Measurements from ENCODE around the gene TMEM125.

TMEM125 gene

GRCh38 chr1:43304771-43305300 is 35.1 kb downstream of the TMEM125 start:
- no peak overlapping the region for H3K4me3 ChIP-seq (ENCODE audit: low read depth, low read length)
- no peaks in the 10 kb centered on the region for H3K27me3 ChIP-seq
- no peaks in the 10 kb centered on the region for H3K4me1 ChIP-seq
- no peaks in the 10 kb centered on the region for H3K36me3 ChIP-seq
- no peak for TF ChIP-seq CTCF (IDR thresholded peaks at IDR 0.05; ENCODE audit: low read depth, low read length)
- no peaks in the 10 kb centered on the region for H3K9me3 ChIP-seq
- DNase-seq: no peak

GRCh38 chr1:43305461-43305860 is 35.7 kb downstream of the TMEM125 start:
- H3K36me3 ChIP-seq: no peaks in the 10 kb centered on the region
- no peak for TF ChIP-seq CTCF (IDR thresholded peaks at IDR 0.05; ENCODE audit: low read depth, low read length)
- DNase-seq: no peak
- H3K4me1 ChIP-seq: no peaks in the 10 kb centered on the region
- H3K27me3 ChIP-seq: no peaks in the 10 kb centered on the region
- H3K9me3 ChIP-seq: no peaks in the 10 kb centered on the region
- no peak overlapping the region for H3K4me3 ChIP-seq (ENCODE audit: low read depth, low read length)

GRCh38 chr1:43305926-43306687 is 36.3 kb downstream of the TMEM125 start:
- no peaks in the 10 kb centered on the region for H3K4me1 ChIP-seq
- no peaks in the 10 kb centered on the region for H3K9me3 ChIP-seq
- no peaks in the 10 kb centered on the region for H3K27me3 ChIP-seq
- H3K36me3 ChIP-seq: no peaks in the 10 kb centered on the region
- no peak overlapping the region for H3K4me3 ChIP-seq (ENCODE audit: low read depth, low read length)
- no peak for TF ChIP-seq CTCF (IDR thresholded peaks at IDR 0.05; ENCODE audit: low read depth, low read length)
- DNase-seq: no peak

GRCh38 chr1:43306688-43307457 is 37.1 kb downstream of the TMEM125 start:
- Histone ChIP-seq H3K36me3 (no peaks in the 10 kb centered on the region), H3K4me1 (no peaks in the 10 kb centered on the region), H3K9me3 (no peaks in the 10 kb centered on the region), H3K4me3 (ENCODE audit: low read depth, low read length) (no peak overlapping the region), H3K27me3 (no peaks in the 10 kb centered on the region)
- no peak for TF ChIP-seq CTCF (IDR thresholded peaks at IDR 0.05; ENCODE audit: low read depth, low read length)
- no peak for DNase-seq

GRCh38 chr1:43307458-43308158 is 37.8 kb downstream of the TMEM125 start:
- Histone ChIP-seq H3K4me3 (ENCODE audit: low read depth, low read length) (no peak overlapping the region), H3K36me3 (no peaks in the 10 kb centered on the region), H3K27me3 (no peaks in the 10 kb centered on the region), H3K4me1 (no peaks in the 10 kb centered on the region), H3K9me3 (no peaks in the 10 kb centered on the region)
- no peak for TF ChIP-seq CTCF (IDR thresholded peaks at IDR 0.05; ENCODE audit: low read depth, low read length)
- no peak for DNase-seq

All from BE2C (cell line).